ENCODE measurements around the gene ETV6. TPM values are rescaled to one million over a fixed set of nuclear protein-coding genes. Genes with fewer than 3 reads are reported as not detected.

Gene ETV6
- polyA plus RNA-seq, 1 donor (not counting 4 experiments of a cell fraction or from before 2014, with no cell fraction given) = 5.3 TPM

GRCh38 chr12:11674894-11675390 lies 25.5 kb downstream of the ETV6 start:
- Histone ChIP-seq H3K9ac (ENCODE audit: control insufficient read depth, extremely low read depth, insufficient read depth, low read length) (no peak overlapping the region), H2AFZ (ENCODE audit: control insufficient read depth, low read length) (no peak overlapping the region), H3K9me1 (ENCODE audit: control insufficient read depth, extremely low read depth, insufficient read depth, low read length) (no peaks in the 10 kb centered on the region), H3K4me1 (ENCODE audit: control insufficient read depth, extremely low read depth, insufficient read depth, low read length) (no peaks in the 10 kb centered on the region), H4K20me1 (ENCODE audit: control insufficient read depth, extremely low read depth, insufficient read depth, low read length) (peaks cover 3% of the 10 kb centered on the region), H3K4me3 (ENCODE audit: control insufficient read depth in 2 of 3, extremely low read depth in 1 of 3, insufficient read depth in 2 of 3, low read depth in 1 of 3, low read length in 3 of 3) (no peak overlapping the region), H3K36me3 (ENCODE audit: control insufficient read depth in 2 of 2, extremely low read depth in 1 of 2, insufficient read depth in 2 of 2, low read length in 2 of 2) (peaks cover 0 to 4% of the 10 kb centered on the region in 2 experiments), H3K79me2 (ENCODE audit: control insufficient read depth, insufficient read depth, low read length) (peaks cover 41% of the 10 kb centered on the region), H3K4me2 (ENCODE audit: control insufficient read depth, extremely low read depth, insufficient read depth, low read depth, low read length) (no peak overlapping the region), H3K27me3 (ENCODE audit: control insufficient read depth, extremely low read depth, insufficient read depth, low read length) (no peaks in the 10 kb centered on the region), H3K27ac (ENCODE audit: control insufficient read depth, insufficient read depth, low read length) (no peak overlapping the region), H3K9me3 (ENCODE audit: control insufficient read depth, low read depth, low read length) (no peaks in the 10 kb centered on the region)
- DNase-seq (ENCODE audit: low read depth, low spot score) (no peak), FAIRE-seq (no peak)
- no peak for TF ChIP-seq EZH2 (IDR thresholded peaks at IDR 0.05; ENCODE audit: low read length)
- no peak for TF ChIP-seq CTCF (optimal IDR thresholded peaks at IDR 0.05 in 1 of 3, IDR thresholded peaks at IDR 0.05 in 1 of 3, conservative IDR thresholded peaks at IDR 0.05 in 1 of 3; ENCODE audit: extremely low read depth in 1 of 3, insufficient read depth in 2 of 3, low read length in 3 of 3)
- dilution Hi-C loops (cut with MboI; ENCODE audit: extremely low pct_ligation_motif_present, low sequenced_read_pairs) = no loop called here

- no peak for FAIRE-seq
- Histone ChIP-seq H3K4me2 (ENCODE audit: control insufficient read depth, extremely low read depth, insufficient read depth, low read depth, low read length) (no peak overlapping the region), H3K27ac (ENCODE audit: control insufficient read depth, insufficient read depth, low read length) (no peak overlapping the region)
Observed at GRCh38 chr12:11676052-11676451, 26.6 kb downstream of the ETV6 start.

More at GRCh38 chr12:11676052-11676451, 26.6 kb downstream of the ETV6 start:
- Histone ChIP-seq H4K20me1 (ENCODE audit: control insufficient read depth, extremely low read depth, insufficient read depth, low read length) (peaks cover 3% of the 10 kb centered on the region), H3K4me3 (ENCODE audit: control insufficient read depth in 2 of 3, extremely low read depth in 1 of 3, insufficient read depth in 2 of 3, low read depth in 1 of 3, low read length in 3 of 3) (no peak overlapping the region), H3K9ac (ENCODE audit: control insufficient read depth, extremely low read depth, insufficient read depth, low read length) (no peak overlapping the region), H3K79me2 (ENCODE audit: control insufficient read depth, insufficient read depth, low read length) (peaks cover 44% of the 10 kb centered on the region), H2AFZ (ENCODE audit: control insufficient read depth, low read length) (no peak overlapping the region), H3K9me1 (ENCODE audit: control insufficient read depth, extremely low read depth, insufficient read depth, low read length) (no peaks in the 10 kb centered on the region), H3K27me3 (ENCODE audit: control insufficient read depth, extremely low read depth, insufficient read depth, low read length) (no peaks in the 10 kb centered on the region), H3K4me1 (ENCODE audit: control insufficient read depth, extremely low read depth, insufficient read depth, low read length) (no peaks in the 10 kb centered on the region), H3K9me3 (ENCODE audit: control insufficient read depth, low read depth, low read length) (no peaks in the 10 kb centered on the region), H3K36me3 (ENCODE audit: control insufficient read depth in 2 of 2, extremely low read depth in 1 of 2, insufficient read depth in 2 of 2, low read length in 2 of 2) (peaks cover 0 to 4% of the 10 kb centered on the region in 2 experiments)
- no peak for DNase-seq (ENCODE audit: low read depth, low spot score)
- TF ChIP-seq EZH2 (IDR thresholded peaks at IDR 0.05; ENCODE audit: low read length) (no peak), CTCF (optimal IDR thresholded peaks at IDR 0.05 in 1 of 3, IDR thresholded peaks at IDR 0.05 in 1 of 3, conservative IDR thresholded peaks at IDR 0.05 in 1 of 3; ENCODE audit: extremely low read depth in 1 of 3, insufficient read depth in 2 of 3, low read length in 3 of 3) (no peak)
- dilution Hi-C loops (cut with MboI; ENCODE audit: extremely low pct_ligation_motif_present, low sequenced_read_pairs) = no loop called here
